Measurements from ENCODE around the gene S100A10.

DNA sequence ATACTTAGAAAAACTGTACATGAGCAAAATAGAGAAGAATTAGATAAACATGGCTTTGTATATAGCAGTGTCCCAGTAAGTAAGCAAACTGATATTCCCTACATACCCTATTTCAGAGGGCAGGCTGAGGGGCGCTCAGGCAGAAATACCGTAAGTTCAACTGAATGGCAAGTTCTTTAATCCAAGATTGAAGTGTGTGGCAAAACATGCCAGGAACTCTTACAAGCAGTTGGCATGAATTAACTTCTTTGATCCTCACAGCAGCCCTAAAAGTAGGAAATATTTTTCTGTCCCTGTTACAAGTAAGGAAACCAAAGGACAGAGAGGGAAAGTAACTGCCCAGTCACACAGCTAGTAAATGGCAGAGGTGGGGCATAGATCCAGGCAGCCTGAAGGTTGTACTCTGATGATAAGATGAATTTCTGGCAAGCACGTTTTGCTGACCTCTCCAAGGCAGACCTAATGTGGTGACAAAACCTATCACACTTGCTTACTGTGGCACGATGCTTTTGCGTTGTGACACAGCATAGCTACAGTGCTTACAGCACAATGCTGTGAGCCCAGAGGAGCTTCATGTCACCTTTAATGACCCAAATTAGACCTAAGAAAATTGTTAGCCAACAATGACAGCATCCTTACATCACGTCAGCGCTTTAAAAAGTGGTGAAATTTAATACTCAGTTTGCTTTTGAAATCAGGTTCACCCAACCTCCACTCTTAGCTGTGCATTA lies 49.4 kb downstream of the S100A10 start:
- TF ChIP-seq, protein P1, sequence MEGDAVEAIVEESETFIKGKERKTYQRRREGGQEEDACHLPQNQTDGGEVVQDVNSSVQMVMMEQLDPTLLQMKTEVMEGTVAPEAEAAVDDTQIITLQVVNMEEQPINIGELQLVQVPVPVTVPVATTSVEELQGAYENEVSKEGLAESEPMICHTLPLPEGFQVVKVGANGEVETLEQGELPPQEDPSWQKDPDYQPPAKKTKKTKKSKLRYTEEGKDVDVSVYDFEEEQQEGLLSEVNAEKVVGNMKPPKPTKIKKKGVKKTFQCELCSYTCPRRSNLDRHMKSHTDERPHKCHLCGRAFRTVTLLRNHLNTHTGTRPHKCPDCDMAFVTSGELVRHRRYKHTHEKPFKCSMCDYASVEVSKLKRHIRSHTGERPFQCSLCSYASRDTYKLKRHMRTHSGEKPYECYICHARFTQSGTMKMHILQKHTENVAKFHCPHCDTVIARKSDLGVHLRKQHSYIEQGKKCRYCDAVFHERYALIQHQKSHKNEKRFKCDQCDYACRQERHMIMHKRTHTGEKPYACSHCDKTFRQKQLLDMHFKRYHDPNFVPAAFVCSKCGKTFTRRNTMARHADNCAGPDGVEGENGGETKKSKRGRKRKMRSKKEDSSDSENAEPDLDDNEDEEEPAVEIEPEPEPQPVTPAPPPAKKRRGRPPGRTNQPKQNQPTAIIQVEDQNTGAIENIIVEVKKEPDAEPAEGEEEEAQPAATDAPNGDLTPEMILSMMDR (IDR thresholded peaks at IDR 0.05; ENCODE audit: insufficient read depth, low read depth, low read length) = no peak
- no peak for TF ChIP-seq EZH2 (IDR thresholded peaks at IDR 0.05; ENCODE audit: insufficient read depth, low read length)

Data from astrocyte (in vitro differentiated cells and primary cell).